ENCODE results near the gene EIF2B4. TPM values are rescaled to one million over a fixed set of nuclear protein-coding genes. Genes with fewer than 3 reads are reported as not detected.

Gene EIF2B4
- polyA plus RNA-seq, 2 of the 4 experiments (the other 2 are of a cell fraction), result 62.8 to 73.5 TPM

DNA sequence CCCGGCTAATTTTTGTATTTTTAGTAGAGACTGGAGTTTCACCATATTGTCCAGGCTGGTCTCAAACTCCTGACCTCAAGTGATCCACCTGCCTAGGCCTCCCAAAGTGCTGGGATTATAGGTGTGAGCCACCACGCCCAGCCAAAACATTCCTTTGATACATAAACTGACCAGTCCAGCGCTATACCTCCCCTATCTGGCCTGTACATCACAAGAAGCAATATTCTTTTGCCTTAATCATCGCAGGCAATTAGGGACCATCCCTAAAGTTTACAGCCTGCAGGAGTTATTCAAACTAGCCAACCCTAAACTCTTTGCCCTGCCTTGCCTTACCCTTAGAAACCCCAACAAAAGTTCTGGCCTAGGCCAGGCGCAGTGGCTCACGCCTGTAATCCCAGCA, 46.0 kb upstream of the EIF2B4 start:
- Histone ChIP-seq H3K4me2 (no peak overlapping the region), H3K4me3 (no peak overlapping the region), H3K27ac (no peak overlapping the region), H3K4me1 (peaks cover 14% of the 10 kb centered on the region; the same call in 2 of the 3 replicates), H3K9me3 (no peaks in the 10 kb centered on the region)
- no peak for DNase-seq (ENCODE audit: low read depth in 1 of 2, low spot score in 1 of 2)
- 93% methylated on average over 6 of the region's 6 CpGs for WGBS (ENCODE audit: missing lambda C conversion rate)
- TF ChIP-seq JUNB (IDR thresholded peaks at IDR 0.05) (no peak), CBX8 (IDR thresholded peaks at IDR 0.05) (no peak), RAD21 (conservative IDR thresholded peaks at IDR 0.05 in 1 of 2, IDR thresholded peaks at IDR 0.05 in 1 of 2) (no peak), HDAC2 (IDR thresholded peaks at IDR 0.05) (no peak), FOSB (CRISPR knock-in tag; IDR thresholded peaks at IDR 0.05) (no peak), ZFP36 (IDR thresholded peaks at IDR 0.05; ENCODE audit: borderline replicate concordance, partially characterized antibody) (no peak), CBX2 (IDR thresholded peaks at IDR 0.05; ENCODE audit: borderline replicate concordance, low read depth) (no peak), RNF2 (IDR thresholded peaks at IDR 0.05; ENCODE audit: borderline replicate concordance, low read depth) (no peak), EHF (CRISPR knock-in tag; IDR thresholded peaks at IDR 0.05) (no peak), RCOR1 (IDR thresholded peaks at IDR 0.05; ENCODE audit: low read depth, low read length) (no peak), TFCP2L1 (CRISPR knock-in tag; IDR thresholded peaks at IDR 0.05) (no peak), ESRRA (IDR thresholded peaks at IDR 0.05; ENCODE audit: borderline replicate concordance, low read length) (no peak), ZC3H11A (IDR thresholded peaks at IDR 0.05) (no peak), HOXA7 (CRISPR knock-in tag; IDR thresholded peaks at IDR 0.05) (no peak), NFE2L2 (conservative IDR thresholded peaks at IDR 0.05; ENCODE audit: low read length) (no peak)
- TF ChIP-seq, protein P1, sequence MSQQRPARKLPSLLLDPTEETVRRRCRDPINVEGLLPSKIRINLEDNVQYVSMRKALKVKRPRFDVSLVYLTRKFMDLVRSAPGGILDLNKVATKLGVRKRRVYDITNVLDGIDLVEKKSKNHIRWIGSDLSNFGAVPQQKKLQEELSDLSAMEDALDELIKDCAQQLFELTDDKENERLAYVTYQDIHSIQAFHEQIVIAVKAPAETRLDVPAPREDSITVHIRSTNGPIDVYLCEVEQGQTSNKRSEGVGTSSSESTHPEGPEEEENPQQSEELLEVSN (IDR thresholded peaks at IDR 0.05; ENCODE audit: borderline replicate concordance, low read depth), result no peak
- TF ChIP-seq, protein P2, sequence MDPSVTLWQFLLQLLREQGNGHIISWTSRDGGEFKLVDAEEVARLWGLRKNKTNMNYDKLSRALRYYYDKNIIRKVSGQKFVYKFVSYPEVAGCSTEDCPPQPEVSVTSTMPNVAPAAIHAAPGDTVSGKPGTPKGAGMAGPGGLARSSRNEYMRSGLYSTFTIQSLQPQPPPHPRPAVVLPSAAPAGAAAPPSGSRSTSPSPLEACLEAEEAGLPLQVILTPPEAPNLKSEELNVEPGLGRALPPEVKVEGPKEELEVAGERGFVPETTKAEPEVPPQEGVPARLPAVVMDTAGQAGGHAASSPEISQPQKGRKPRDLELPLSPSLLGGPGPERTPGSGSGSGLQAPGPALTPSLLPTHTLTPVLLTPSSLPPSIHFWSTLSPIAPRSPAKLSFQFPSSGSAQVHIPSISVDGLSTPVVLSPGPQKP (IDR thresholded peaks at IDR 0.05; ENCODE audit: low read depth, low read length), result no peak
- TF ChIP-seq, protein P3, sequence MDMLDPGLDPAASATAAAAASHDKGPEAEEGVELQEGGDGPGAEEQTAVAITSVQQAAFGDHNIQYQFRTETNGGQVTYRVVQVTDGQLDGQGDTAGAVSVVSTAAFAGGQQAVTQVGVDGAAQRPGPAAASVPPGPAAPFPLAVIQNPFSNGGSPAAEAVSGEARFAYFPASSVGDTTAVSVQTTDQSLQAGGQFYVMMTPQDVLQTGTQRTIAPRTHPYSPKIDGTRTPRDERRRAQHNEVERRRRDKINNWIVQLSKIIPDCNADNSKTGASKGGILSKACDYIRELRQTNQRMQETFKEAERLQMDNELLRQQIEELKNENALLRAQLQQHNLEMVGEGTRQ (IDR thresholded peaks at IDR 0.05), result no peak
- TF ChIP-seq, protein P4, sequence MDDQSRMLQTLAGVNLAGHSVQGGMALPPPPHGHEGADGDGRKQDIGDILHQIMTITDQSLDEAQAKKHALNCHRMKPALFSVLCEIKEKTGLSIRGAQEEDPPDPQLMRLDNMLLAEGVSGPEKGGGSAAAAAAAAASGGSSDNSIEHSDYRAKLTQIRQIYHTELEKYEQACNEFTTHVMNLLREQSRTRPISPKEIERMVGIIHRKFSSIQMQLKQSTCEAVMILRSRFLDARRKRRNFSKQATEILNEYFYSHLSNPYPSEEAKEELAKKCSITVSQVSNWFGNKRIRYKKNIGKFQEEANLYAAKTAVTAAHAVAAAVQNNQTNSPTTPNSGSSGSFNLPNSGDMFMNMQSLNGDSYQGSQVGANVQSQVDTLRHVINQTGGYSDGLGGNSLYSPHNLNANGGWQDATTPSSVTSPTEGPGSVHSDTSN (IDR thresholded peaks at IDR 0.05), result no peak
- ChIA-PET CTCF (interaction anchor here (0.7 kb wide), 1 partner anchor 165 kb away, joined by 3 read pairs; no protein-coding TSS in a partner anchor), POLR2A (no interaction called here)
- FAIRE-seq, result no peak
- no peak for ATAC-seq

DNA sequence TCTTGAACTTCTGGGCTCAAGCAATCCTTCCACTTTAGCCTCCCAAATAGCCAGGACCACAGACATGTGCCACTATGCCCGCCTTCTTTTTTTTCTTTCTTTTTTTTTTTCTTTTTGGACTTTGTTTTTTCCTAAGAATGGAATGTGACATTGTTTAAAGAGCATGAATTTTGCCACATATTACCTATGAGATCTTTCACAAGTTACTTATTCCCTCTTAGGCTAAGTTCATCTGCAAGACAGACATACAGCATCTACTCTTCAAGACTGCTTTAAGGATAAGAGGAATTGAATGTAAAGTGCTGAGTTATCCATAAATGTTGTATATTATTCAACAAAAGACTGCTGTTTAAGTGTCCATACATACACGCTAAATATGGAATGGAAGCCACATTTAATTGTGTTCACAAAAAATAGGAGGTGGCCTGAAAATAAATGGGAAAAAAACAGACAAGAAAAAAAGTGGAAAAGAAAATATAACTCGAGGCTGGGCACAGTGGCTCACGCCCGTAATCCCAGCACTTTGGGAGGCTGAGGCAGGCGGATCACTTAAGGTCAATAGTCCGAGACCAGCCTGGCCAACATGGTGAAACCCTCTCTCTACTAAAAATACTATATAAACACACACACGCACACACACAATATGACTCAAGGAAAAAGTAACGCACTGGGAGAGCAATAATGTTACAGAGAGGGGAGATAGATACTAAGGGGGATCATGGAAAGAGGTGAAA, 42.4 kb upstream of the EIF2B4 start:
- Histone ChIP-seq H3K4me3 (no peak overlapping the region), H3K4me2 (peak overlapping the region; percentile 6; the same call in 1 of the 3 replicates), H3K9me3 (no peaks in the 10 kb centered on the region), H3K4me1 (peaks cover 23% of the 10 kb centered on the region; the same call in 2 of the 3 replicates), H3K27ac (peak overlapping the region in 1 of 2 experiments; percentile 16; a peak in 1 of 6 replicates)
- ChIA-PET CTCF (interaction anchor here (0.6 kb wide), 1 partner anchor 248 kb away, joined by 3 read pairs; no protein-coding TSS in a partner anchor), POLR2A (no interaction called here)
- DNase-seq (ENCODE audit: low read depth in 1 of 2, low spot score in 1 of 2) (peak in 1 of 2 experiments; percentile 29), FAIRE-seq (no peak), ATAC-seq (no peak)
- TF ChIP-seq FOSB (CRISPR knock-in tag; IDR thresholded peaks at IDR 0.05) (no peak), MAFK (IDR thresholded peaks at IDR 0.05; ENCODE audit: partially characterized antibody) (peak; percentile 20)
- 65% methylated on average over 9 of the region's 9 CpGs for WGBS (ENCODE audit: missing lambda C conversion rate)

Data from A549 (cell line).